ENCODE measurements around the gene PCBP2. TPM values are rescaled to one million over a fixed set of nuclear protein-coding genes. Genes with fewer than 3 reads are reported as not detected.

Gene PCBP2
- total and polyA plus RNA-seq, 3 experiments from 2014 or later: 104 to 1,025 (median 995) TPM

DNA sequence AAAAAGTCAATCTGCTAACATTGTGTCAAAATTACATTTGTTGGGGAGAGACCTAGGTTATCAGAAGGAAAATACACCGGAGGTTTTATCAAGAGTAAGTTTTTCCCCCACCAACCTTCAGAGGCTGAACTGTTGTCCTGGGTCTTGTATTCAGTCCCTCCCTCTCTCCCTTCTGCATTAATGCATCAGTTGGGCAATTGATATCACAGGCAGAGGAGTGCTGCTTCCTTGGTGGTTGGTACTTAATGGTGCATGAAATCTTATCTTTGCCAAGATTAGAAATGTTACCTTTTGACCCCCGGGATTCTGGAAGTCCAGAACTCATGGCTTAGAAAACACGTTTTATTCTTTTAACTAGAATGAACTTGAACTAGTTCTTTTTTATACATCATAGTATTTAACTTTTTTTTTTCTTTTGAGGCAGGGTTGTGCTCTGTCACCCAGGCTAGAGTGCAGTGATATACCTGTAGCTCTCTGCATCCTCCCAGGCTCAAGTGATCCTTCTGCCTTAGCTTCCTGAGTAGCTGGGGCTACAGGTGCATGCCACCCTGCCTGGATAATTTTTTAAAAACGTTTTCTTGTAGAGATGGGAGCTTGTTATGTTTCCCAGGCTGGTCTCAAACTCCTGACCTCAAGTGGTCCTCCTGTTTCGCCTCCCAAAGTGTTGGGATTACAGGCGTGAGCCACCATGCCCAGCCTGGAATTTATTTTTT lies 4.9 kb downstream of the PCBP2 start:
- Histone ChIP-seq H3K4me1 (ENCODE audit: insufficient read depth, low read length) (peaks cover 32% of the 10 kb centered on the region), H3K27me3 (ENCODE audit: insufficient read depth, low read length, poor library complexity, severe bottlenecking) (no peaks in the 10 kb centered on the region), H3K4me3 (ENCODE audit: low read length) (no peak overlapping the region), H3K9me3 (ENCODE audit: low read length) (no peaks in the 10 kb centered on the region), H3K27ac (ENCODE audit: low read depth, low read length) (no peak overlapping the region), H3K36me3 (ENCODE audit: insufficient read depth, low read length) (peaks cover 62% of the 10 kb centered on the region)
- Mint-ChIP-seq H3K27ac (peak overlapping the region in 2 of 8 donors; percentile 35 to 63), H3K9me3 (peaks cover 0 to 2% (median 0%) of the 10 kb centered on the region in 5 donors), H3K4me3 (peak overlapping the region in 1 of 7 donors; percentile 26), H3K4me1 (peaks cover 45 to 54% (median 52%) of the 10 kb centered on the region in 3 donors), H3K27me3 (peaks cover 0 to 2% of the 10 kb centered on the region in 2 donors), H3K36me3 (peaks cover 19 to 86% (median 33%) of the 10 kb centered on the region in 3 donors)
- POLR2A ChIA-PET: interaction anchor here (1.4 kb wide), 1 partner anchor 15 kb away, joined by 3 read pairs; the partner anchor contains the start of gene PRR13
- CTCF ChIA-PET: interaction anchor here (1.2 kb wide), 1 partner anchor 52 kb away, joined by 4 read pairs; no protein-coding TSS in a partner anchor
- no peak for DNase-seq

- Histone ChIP-seq H3K36me3 (ENCODE audit: insufficient read depth, low read length) (peaks cover 83% of the 10 kb centered on the region), H3K27me3 (ENCODE audit: insufficient read depth, low read length, poor library complexity, severe bottlenecking) (no peaks in the 10 kb centered on the region), H3K4me3 (ENCODE audit: low read length) (no peak overlapping the region), H3K9me3 (ENCODE audit: low read length) (no peaks in the 10 kb centered on the region), H3K4me1 (ENCODE audit: insufficient read depth, low read length) (peaks cover 26% of the 10 kb centered on the region), H3K27ac (ENCODE audit: low read depth, low read length) (no peak overlapping the region)
- CTCF ChIA-PET: interaction anchor here (1.4 to 1.6 kb wide), 2 partner anchors 10 to 22 kb away, joined by 3 to 4 read pairs; no protein-coding TSS in a partner anchor
- H3K9me3 Mint-ChIP-seq: no peaks in the 10 kb centered on the region
- peak overlapping the region in 2 of 8 donors; percentile 52 to 70 for H3K27ac Mint-ChIP-seq
- H3K36me3 Mint-ChIP-seq: peaks cover 23 to 93% (median 43%) of the 10 kb centered on the region in 3 donors
- peaks cover 39 to 53% (median 41%) of the 10 kb centered on the region in 3 donors for H3K4me1 Mint-ChIP-seq
- no peak for DNase-seq
- H3K27me3 Mint-ChIP-seq: no peaks in the 10 kb centered on the region
- peak overlapping the region in 1 of 7 donors; percentile 63 for H3K4me3 Mint-ChIP-seq
- POLR2A ChIA-PET: interaction anchor here (0.5 kb wide), 1 partner anchor 279 kb away, joined by 3 read pairs; the partner anchor contains the start of gene ZNF740
These were observed 7.2 kb downstream of the PCBP2 start for GRCh38 chr12:53459097-53459496.

DNA sequence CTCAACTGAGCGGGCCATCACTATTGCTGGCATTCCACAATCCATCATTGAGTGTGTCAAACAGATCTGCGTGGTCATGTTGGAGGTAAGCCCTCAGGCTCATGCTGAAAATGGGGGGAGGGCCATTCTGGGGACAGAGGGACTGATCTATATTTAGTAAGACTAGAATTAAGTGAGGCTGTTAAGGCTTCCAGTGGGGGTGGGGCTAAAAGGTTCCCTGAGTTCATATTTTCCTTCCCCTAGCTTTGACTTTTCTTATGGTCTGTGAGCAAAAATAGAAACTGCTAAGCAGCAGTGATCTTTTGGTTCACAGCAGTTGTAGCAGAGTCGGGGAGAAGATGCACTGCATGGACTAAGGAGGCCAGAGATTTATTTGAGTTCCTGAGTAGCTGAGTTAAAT lies 9.2 kb downstream of the PCBP2 start:
- ChIA-PET POLR2A (no interaction called here), CTCF (interaction anchor here (0.6 kb wide), 1 partner anchor 32 kb away, joined by 3 read pairs; no protein-coding TSS in a partner anchor)
- Mint-ChIP-seq H3K27ac (peak overlapping the region in 2 of 8 donors; percentile 47 to 78), H3K4me1 (peaks cover 32 to 46% (median 34%) of the 10 kb centered on the region in 3 donors), H3K36me3 (peaks cover 23 to 92% (median 37%) of the 10 kb centered on the region in 3 donors), H3K27me3 (no peaks in the 10 kb centered on the region), H3K4me3 (no peak overlapping the region), H3K9me3 (no peaks in the 10 kb centered on the region)
- Histone ChIP-seq H3K27ac (ENCODE audit: low read depth, low read length) (no peak overlapping the region), H3K4me3 (ENCODE audit: low read length) (no peak overlapping the region), H3K4me1 (ENCODE audit: insufficient read depth, low read length) (peaks cover 23% of the 10 kb centered on the region), H3K27me3 (ENCODE audit: insufficient read depth, low read length, poor library complexity, severe bottlenecking) (no peaks in the 10 kb centered on the region), H3K36me3 (ENCODE audit: insufficient read depth, low read length) (peaks cover 82% of the 10 kb centered on the region), H3K9me3 (ENCODE audit: low read length) (no peaks in the 10 kb centered on the region)
- DNase-seq: no peak

DNA sequence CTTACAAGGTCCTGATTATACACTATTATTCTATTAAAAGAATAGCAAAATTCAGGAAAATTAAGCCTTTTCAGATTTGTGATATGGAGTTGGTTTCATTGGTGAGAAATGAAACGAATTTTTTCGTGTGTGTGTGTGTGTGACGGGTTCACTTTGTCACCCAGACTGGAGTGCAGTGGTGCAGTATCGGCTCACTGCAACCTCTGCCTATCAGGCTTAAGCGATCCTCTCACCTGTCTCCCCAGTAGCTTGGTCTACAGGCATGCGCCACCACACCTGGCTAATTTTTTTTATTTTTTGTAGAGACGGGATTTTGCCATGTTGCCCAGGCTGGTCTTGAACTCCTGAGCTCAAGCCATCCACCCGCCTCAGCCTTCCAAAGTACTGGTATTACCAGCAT lies 9.7 kb downstream of the PCBP2 start:
- no peak overlapping the region for H3K27ac ChIP-seq (ENCODE audit: low read depth, low read length)
- POLR2A ChIA-PET: no interaction called here
- no peak overlapping the region for H3K4me3 ChIP-seq (ENCODE audit: low read length)
- Mint-ChIP-seq H3K4me1 (peaks cover 34 to 49% (median 37%) of the 10 kb centered on the region in 3 donors), H3K27ac (peak overlapping the region in 1 of 8 donors; percentile 58), H3K4me3 (no peak overlapping the region), H3K27me3 (no peaks in the 10 kb centered on the region), H3K36me3 (peaks cover 25 to 92% (median 39%) of the 10 kb centered on the region in 3 donors), H3K9me3 (no peaks in the 10 kb centered on the region)
- CTCF ChIA-PET: interaction anchor here (0.9 to 1.3 kb wide), 2 partner anchors 12 to 30 kb away, joined by 3 to 4 read pairs; no protein-coding TSS in a partner anchor
- no peak for DNase-seq
- H3K27me3 ChIP-seq (ENCODE audit: insufficient read depth, low read length, poor library complexity, severe bottlenecking): no peaks in the 10 kb centered on the region
- H3K36me3 ChIP-seq (ENCODE audit: insufficient read depth, low read length): peaks cover 82% of the 10 kb centered on the region
- no peaks in the 10 kb centered on the region for H3K9me3 ChIP-seq (ENCODE audit: low read length)
- H3K4me1 ChIP-seq (ENCODE audit: insufficient read depth, low read length): peaks cover 23% of the 10 kb centered on the region

GRCh38 chr12:53462935-53463334 lies 11.0 kb downstream of the PCBP2 start:
- Histone ChIP-seq H3K9me3 (ENCODE audit: low read length) (no peaks in the 10 kb centered on the region), H3K27me3 (ENCODE audit: insufficient read depth, low read length, poor library complexity, severe bottlenecking) (no peaks in the 10 kb centered on the region), H3K36me3 (ENCODE audit: insufficient read depth, low read length) (peaks cover 90% of the 10 kb centered on the region), H3K4me1 (ENCODE audit: insufficient read depth, low read length) (peaks cover 23% of the 10 kb centered on the region), H3K4me3 (ENCODE audit: low read length) (no peak overlapping the region), H3K27ac (ENCODE audit: low read depth, low read length) (peak overlapping the region; percentile 18)
- POLR2A ChIA-PET: interaction anchor here (0.6 kb wide), 1 partner anchor 9 kb away, joined by 6 read pairs; no protein-coding TSS in a partner anchor
- Mint-ChIP-seq H3K27me3 (peaks cover 0 to 3% of the 10 kb centered on the region in 2 donors), H3K9me3 (no peaks in the 10 kb centered on the region), H3K4me3 (no peak overlapping the region), H3K36me3 (peaks cover 31 to 97% (median 51%) of the 10 kb centered on the region in 3 donors), H3K4me1 (peaks cover 34 to 54% (median 50%) of the 10 kb centered on the region in 3 donors), H3K27ac (peak overlapping the region in 1 of 8 donors; percentile 64)
- CTCF ChIA-PET: interaction anchor here (1.3 kb wide), 1 partner anchor 10 kb away, joined by 3 read pairs; no protein-coding TSS in a partner anchor
- no peak for DNase-seq

- Histone ChIP-seq H3K27ac (ENCODE audit: low read depth, low read length) (no peak overlapping the region), H3K9me3 (ENCODE audit: low read length) (no peaks in the 10 kb centered on the region), H3K4me1 (ENCODE audit: insufficient read depth, low read length) (peaks cover 23% of the 10 kb centered on the region), H3K27me3 (ENCODE audit: insufficient read depth, low read length, poor library complexity, severe bottlenecking) (no peaks in the 10 kb centered on the region), H3K4me3 (ENCODE audit: low read length) (no peak overlapping the region), H3K36me3 (ENCODE audit: insufficient read depth, low read length) (peaks cover 95% of the 10 kb centered on the region)
- Mint-ChIP-seq H3K36me3 (peaks cover 31 to 96% (median 56%) of the 10 kb centered on the region in 3 donors), H3K4me3 (peak overlapping the region in 1 of 7 donors; percentile 9), H3K27ac (peak overlapping the region in 2 of 8 donors; percentile 20 to 37), H3K4me1 (peaks cover 34 to 54% (median 49%) of the 10 kb centered on the region in 3 donors), H3K27me3 (peaks cover 0 to 3% of the 10 kb centered on the region in 2 donors), H3K9me3 (no peaks in the 10 kb centered on the region)
- ChIA-PET POLR2A (interaction anchor here (0.5 to 0.8 kb wide), 3 partner anchors 13 to 38 kb away, joined by 3 read pairs; no protein-coding TSS in a partner anchor), CTCF (interaction anchor here (1.4 to 1.7 kb wide), 2 partner anchors 9 to 45 kb away, joined by 4 to 7 read pairs; no protein-coding TSS in a partner anchor)
- DNase-seq: no peak
These were observed 12.1 kb downstream of the PCBP2 start for GRCh38 chr12:53463802-53464560.

DNA sequence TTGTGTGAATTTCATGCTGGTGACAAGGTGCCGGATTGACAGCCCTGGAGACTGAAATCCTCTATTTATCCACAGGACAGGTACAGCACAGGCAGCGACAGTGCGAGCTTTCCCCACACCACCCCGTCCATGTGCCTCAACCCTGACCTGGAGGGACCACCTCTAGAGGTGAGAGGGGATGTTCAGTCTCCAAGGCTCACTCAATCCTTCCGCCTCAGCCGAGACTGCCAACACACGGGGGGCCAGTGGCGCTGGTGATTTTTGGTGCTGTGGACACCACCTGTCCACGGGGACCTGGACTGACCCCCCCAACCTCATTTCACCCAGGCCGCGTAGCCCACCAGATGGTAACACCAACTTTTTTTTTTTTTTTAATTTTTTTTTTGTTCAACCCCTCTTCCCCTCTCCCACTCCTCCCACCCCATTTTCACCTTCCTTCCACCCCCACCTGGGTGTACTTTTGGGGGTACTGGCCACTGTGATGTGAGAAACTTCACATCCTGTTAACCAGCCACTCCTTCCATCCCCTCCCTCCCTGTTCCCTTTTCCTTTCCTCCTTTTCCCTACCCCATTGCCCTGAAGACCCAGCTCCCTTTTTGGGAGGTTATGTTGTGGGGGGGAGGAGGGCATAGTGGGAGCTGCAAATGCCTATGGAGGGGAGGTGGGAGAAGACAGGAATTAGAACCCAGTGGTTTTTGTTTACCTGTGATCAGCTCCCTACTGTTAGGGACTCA lies 12.9 kb downstream of the PCBP2 start:
- no peak for DNase-seq
- H3K4me1 ChIP-seq (ENCODE audit: insufficient read depth, low read length): peaks cover 23% of the 10 kb centered on the region
- no peaks in the 10 kb centered on the region for H3K27me3 ChIP-seq (ENCODE audit: insufficient read depth, low read length, poor library complexity, severe bottlenecking)
- no peak overlapping the region for H3K27ac ChIP-seq (ENCODE audit: low read depth, low read length)
- Mint-ChIP-seq H3K36me3 (peaks cover 26 to 97% (median 50%) of the 10 kb centered on the region in 3 donors), H3K9me3 (no peaks in the 10 kb centered on the region), H3K4me1 (peaks cover 31 to 49% (median 46%) of the 10 kb centered on the region in 3 donors), H3K27ac (peak overlapping the region in 5 of 8 donors; percentile 11 to 63 (median 29)), H3K27me3 (peaks cover 0 to 3% of the 10 kb centered on the region in 2 donors), H3K4me3 (no peak overlapping the region)
- H3K4me3 ChIP-seq (ENCODE audit: low read length): no peak overlapping the region
- POLR2A ChIA-PET: interaction anchor here (0.5 to 0.8 kb wide), 3 partner anchors 12 to 37 kb away, joined by 3 read pairs; no protein-coding TSS in a partner anchor
- no peaks in the 10 kb centered on the region for H3K9me3 ChIP-seq (ENCODE audit: low read length)
- peaks cover 93% of the 10 kb centered on the region for H3K36me3 ChIP-seq (ENCODE audit: insufficient read depth, low read length)
- CTCF ChIA-PET: interaction anchor here (1.4 to 1.7 kb wide), 2 partner anchors 8 to 44 kb away, joined by 4 to 7 read pairs; no protein-coding TSS in a partner anchor
